GM12865 (cell line): Measurements from ENCODE around the gene SERINC2.

Experiments used
- DNase-seq: peaks from one replicate; pipeline ENCODE4 v3.0.0; 2010; ENCODE audit warnings: low read depth
- H3K4me3 ChIP-seq: 2 replicates; pipeline ENCODE4 v1.5.1; 2011; ENCODE audit warnings: mild to moderate bottlenecking, low read depth, low read length, control low read depth
- TF ChIP-seq, protein P1 (sequence below): IDR thresholded peaks from 2 replicates; pipeline ENCODE4 v1.5.1; 2011; ENCODE audit warnings: low read length, control low read depth, low read depth, inconsistent platforms; ENCODE audit not compliant: insufficient read depth; ENCODE audit errors: missing control alignments

Gene SERINC2

DNA sequence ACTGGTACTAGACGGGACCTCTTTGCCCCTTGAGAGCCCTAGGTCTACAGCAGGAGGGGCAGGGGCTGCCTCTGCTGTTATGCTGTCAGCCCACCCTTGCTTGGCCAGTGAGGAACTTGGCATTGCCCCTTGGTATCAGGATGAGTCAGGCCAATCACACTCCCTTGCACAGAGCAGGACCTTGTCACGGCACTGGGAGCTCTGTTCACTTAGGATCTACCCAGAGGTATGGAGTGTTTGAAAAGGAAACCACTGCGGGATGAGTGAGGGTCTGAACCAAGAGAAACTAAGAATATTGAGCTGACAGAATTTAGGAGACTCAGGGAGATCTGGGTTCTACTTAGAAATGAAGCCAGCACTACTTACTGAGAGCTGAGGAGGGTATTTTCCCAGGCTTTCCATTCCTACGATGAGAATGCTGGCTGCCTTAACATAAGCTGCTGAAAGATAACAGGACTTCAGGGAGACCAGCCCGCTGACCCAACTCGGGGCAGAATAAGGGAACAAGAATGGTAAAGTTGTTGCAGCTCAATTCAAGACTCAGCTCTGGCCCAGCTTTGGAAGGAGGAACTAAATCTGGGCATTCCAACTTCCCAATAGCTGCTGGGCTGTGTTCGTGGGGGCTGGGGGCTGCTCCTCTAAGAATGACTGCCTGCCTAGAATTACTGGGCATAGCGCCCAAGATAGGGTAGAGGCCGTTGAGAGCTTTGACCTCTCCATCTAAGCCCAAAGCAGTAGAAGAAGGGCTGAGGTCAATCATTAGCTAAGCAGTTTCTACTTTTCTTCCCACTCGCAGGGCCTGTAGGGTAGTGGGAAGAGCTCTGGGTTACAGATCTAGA, 41.7 kb upstream of the SERINC2 start:
- TF ChIP-seq, protein P1, sequence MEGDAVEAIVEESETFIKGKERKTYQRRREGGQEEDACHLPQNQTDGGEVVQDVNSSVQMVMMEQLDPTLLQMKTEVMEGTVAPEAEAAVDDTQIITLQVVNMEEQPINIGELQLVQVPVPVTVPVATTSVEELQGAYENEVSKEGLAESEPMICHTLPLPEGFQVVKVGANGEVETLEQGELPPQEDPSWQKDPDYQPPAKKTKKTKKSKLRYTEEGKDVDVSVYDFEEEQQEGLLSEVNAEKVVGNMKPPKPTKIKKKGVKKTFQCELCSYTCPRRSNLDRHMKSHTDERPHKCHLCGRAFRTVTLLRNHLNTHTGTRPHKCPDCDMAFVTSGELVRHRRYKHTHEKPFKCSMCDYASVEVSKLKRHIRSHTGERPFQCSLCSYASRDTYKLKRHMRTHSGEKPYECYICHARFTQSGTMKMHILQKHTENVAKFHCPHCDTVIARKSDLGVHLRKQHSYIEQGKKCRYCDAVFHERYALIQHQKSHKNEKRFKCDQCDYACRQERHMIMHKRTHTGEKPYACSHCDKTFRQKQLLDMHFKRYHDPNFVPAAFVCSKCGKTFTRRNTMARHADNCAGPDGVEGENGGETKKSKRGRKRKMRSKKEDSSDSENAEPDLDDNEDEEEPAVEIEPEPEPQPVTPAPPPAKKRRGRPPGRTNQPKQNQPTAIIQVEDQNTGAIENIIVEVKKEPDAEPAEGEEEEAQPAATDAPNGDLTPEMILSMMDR, result no peak
- no peak overlapping the region for H3K4me3 ChIP-seq
- DNase-seq, result no peak

DNA sequence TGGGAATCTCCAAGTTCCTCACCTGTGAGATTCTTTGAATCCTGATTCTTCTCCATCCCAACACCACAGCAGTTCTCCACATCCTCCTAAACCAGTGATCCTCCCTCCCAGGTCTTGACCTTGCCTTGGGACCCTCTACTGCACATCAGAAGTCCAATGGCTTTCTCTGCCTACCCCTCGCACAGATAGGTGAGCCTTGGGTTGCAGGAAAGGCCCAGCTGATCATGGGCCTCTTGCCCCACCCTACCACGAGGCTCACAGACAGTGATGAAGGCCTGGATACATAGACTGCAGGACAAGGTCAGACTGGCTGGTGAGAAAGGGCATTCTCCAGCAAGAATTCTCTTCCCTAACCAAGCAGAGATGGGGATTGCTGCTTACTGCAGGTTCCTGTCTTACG, 41.0 kb upstream of the SERINC2 start:
- H3K4me3 ChIP-seq, result no peak overlapping the region
- no peak for DNase-seq
- TF ChIP-seq, protein P1, result no peak

DNA sequence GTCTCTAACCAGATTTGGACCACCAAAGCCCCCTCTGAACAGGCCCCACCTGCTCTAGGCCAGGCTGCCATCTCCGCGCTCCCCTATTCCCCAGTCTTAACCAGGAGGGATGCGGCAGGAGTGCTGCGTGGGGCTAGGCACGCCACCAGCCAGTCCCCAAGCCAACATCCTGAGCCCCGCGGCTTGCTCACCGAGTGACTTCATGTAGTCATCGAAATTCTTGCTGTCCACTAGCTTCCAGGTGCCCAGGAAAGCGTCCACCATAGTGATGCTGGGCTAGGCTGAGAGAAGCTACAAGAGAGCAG, 40.3 kb upstream of the SERINC2 start:
- H3K4me3 ChIP-seq, result no peak overlapping the region
- TF ChIP-seq, protein P1, result no peak
- DNase-seq, result no peak

- H3K4me3 ChIP-seq, result no peak within 1 kb of the TSS
- no peak for DNase-seq
- TF ChIP-seq, protein P1, result no peak
These were observed 39.7 kb upstream of the SERINC2 start, which contains the start of gene FABP3 for GRCh38 chr1:31373056-31373896. Gene FABP3, minus strand, starts transcription at chr1:31373076. Its CDS starts 62 bp downstream, at chr1:31373014.

GRCh38 chr1:31373897-31374486, 39.0 kb upstream of the SERINC2 start:
- H3K4me3 ChIP-seq, result no peak overlapping the region
- TF ChIP-seq, protein P1, result no peak
- DNase-seq, result no peak

- DNase-seq, result no peak
- TF ChIP-seq, protein P1, result no peak
- no peak overlapping the region for H3K4me3 ChIP-seq
These were observed 38.4 kb upstream of the SERINC2 start for GRCh38 chr1:31374511-31375196.
